Astrocyte of the spinal cord (primary cell): ENCODE data around the gene FKBP6.
"Not testable (repeated sequence)": the region's sequence is repeated elsewhere in the genome, so short reads cannot be mapped to it uniquely, and the experiment has no call there.

Experiments used
- DNase-seq: peaks from one replicate; pipeline ENCODE4 v3.0.0; 2011; ENCODE audit warnings: low read depth, low spot score
- H3K4me3 ChIP-seq: 2 replicates; pipeline ENCODE4 v1.5.1; 2011; ENCODE audit warnings: low read depth, mild to moderate bottlenecking, low read length, moderate library complexity
- CTCF ChIP-seq: IDR thresholded peaks from 2 replicates; pipeline ENCODE4 v1.5.1; 2012; ENCODE audit warnings: low read depth, mild to moderate bottlenecking, low read length, inconsistent platforms
- in situ Hi-C: cut with HindIII; loops from 2 replicates; pipeline ENCODE4 v1.10.0; 2017; ENCODE audit warnings: low sequenced_read_pairs

The FKBP6 gene

DNA sequence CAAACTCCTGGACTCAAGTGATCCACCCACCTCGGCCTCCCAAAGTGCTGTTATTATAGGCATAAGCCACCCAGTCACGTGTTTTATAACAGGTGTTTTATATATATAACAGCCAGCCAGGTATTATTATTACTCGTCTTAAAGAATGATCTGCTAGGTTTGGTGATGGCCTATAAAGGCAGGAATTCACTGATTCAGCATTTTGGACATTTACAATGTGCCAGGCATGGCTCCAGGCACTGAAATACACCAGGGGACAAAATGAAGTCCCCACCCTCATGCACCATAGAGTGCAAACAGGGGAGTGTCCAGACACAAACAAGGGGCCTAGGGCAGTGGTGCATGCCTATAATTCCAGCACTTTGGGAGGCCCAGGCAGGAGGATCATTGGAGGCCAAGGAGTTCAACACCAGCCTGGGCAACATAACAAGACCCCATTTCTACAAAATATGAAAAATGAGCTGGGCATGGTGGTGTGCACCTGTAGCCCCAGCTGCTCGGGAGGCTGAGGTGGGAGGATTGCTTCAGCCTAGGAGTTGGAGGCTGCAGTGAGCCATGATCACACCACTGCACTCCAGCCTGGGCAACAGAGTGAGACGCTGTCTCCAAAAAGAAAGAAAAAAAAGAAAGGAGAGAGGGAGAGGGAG is 4.4 kb upstream of the FKBP6 start:
- DNase-seq, in situ Hi-C loops, H3K4me3 ChIP-seq: not testable (repeated sequence)

DNA sequence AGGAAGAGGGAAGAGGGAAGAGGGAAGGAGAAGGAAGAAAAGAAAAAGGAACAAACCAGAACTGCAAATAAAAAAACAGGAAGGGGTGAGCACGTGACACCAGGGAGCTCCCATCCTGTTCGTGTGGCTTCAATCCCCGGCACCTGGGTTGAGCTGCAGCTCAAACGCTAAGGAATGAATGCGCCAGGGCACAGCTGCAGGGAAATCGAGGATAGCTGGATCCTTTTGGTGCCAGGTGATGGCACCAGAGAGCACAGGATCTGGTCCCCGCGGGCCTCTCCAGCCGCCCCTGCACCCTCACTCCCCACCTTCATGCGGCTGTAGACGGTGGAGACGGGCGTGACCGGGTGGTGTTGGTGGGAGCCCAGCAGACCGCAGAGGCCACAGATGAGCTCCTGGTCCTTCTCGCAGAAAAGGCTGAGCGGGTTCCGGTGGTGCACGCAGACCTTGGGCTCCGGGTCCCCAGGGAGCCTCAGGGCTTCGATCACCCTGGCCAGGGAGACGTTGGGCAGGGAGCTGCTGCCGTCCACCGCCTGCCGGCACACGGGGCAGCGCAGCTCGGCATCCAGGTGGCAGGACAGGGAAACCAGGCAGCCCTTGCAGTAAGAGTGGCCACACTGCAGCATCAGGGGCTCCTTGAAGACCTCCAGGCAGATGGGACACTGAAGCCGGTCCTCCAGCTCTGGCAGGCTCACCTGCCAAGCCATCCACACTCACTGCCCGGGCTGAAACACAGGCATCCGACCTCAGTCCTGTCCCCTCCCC is 3.7 kb upstream of the FKBP6 start:
- peak; percentile 40 for DNase-seq
- TF ChIP-seq CTCF = peak; percentile 71
- H3K4me3 ChIP-seq, in situ Hi-C loops: not testable (repeated sequence)

GRCh38 chr7:73325424-73325823 is 2.5 kb upstream of the FKBP6 start:
- DNase-seq, in situ Hi-C loops, H3K4me3 ChIP-seq: not testable (repeated sequence)

GRCh38 chr7:73327449-73327848 is 512 bp upstream of the FKBP6 start:
- in situ Hi-C loops, H3K4me3 ChIP-seq: not testable (repeated sequence)

GRCh38 chr7:73328696-73329095 is 735 bp downstream of the FKBP6 start:
- no peak for TF ChIP-seq CTCF
- in situ Hi-C loops = no loop called here
- H3K4me3 ChIP-seq = no peak overlapping the region
- DNase-seq = no peak

More at GRCh38 chr7:73327449-73327848, 512 bp upstream of the FKBP6 start:
- not testable (repeated sequence) for DNase-seq

DNA sequence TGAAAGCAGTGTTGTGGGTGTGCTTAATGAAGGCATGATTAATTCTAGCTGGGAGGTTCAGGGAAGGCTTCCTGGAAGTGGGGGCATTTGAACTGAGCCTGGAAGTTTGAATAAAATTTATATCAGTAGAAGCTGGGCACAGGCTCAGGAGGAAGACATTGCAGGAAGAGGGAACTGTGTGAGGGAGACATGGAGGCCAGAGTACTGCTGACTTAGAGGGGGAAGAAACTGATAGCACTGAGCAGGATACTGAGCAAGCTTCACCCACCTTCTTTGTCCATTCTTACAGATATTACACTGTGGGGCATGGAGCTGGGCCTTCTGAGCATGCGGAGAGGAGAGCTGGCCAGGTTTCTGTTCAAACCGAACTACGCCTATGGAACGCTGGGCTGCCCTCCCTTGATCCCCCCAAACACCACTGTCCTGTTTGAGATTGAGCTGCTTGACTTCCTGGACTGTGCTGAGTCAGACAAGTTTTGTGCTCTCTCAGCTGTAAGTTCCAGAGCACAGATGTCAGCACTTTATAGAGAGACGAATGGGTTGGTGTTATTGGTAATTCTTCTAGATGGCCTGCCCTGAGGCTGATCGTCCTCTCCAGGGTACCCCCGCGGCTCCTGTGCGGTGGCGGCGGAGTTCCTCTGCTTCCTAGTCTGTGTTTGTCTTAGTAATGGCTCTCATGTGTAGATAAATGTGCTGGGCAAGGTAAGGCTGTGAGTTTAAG is 2.1 kb downstream of the FKBP6 start:
- peak; percentile 28 for DNase-seq
- no peak overlapping the region for H3K4me3 ChIP-seq
- no peak for TF ChIP-seq CTCF
- in situ Hi-C loops = no loop called here

GRCh38 chr7:73330772-73331171 is 2.8 kb downstream of the FKBP6 start:
- DNase-seq = no peak
- H3K4me3 ChIP-seq = no peak overlapping the region
- in situ Hi-C loops = no loop called here
- TF ChIP-seq CTCF = no peak

GRCh38 chr7:73332447-73332846 is 4.5 kb downstream of the FKBP6 start:
- no peak for DNase-seq
- H3K4me3 ChIP-seq = no peak overlapping the region
- in situ Hi-C loops = no loop called here
- TF ChIP-seq CTCF = no peak
